PC-3 (cell line): ENCODE data around the gene MROH2A. TPM values are rescaled to one million over a fixed set of nuclear protein-coding genes. Genes with fewer than 3 reads are reported as not detected.

ENCODE experiments used
- ATAC-seq: fragments of 200-7000 bp; cut with Tn5 transposase; 2 replicates; pipeline ENCODE4 v1.9.1; 2020; ENCODE audit warnings: mild to moderate bottlenecking, moderate library complexity
- BruUV-seq: library from RNA; stranded (reverse); fragments of 400-500 nt; replicated peaks from 2 replicates; lab custom pipeline; 2021; lab: Mats Ljungman, UMichigan
- CTCF ChIA-PET: fragments of 300-600 bp; sonication (Branson Sonifier 250); formaldehyde crosslinking; loops from one replicate; lab custom pipeline; 2022; ENCODE audit warnings: antibody characterized with exemption; lab: Charles Lee
- POLR2A ChIA-PET: fragments of 300-600 bp; sonication (Branson Sonifier 250); formaldehyde crosslinking; loops from one replicate; lab custom pipeline; 2022; ENCODE audit warnings: antibody characterized with exemption; ENCODE audit not compliant: unreplicated experiment; lab: Charles Lee
- DNase-seq: peaks from one replicate; pipeline ENCODE4 v3.0.0-alpha.2; 2015
- H2AFZ ChIP-seq: fragments of 300-600 bp; sonication (generic); 2 replicates; pipeline ENCODE4 v1.6.0; 2016; ENCODE audit warnings: antibody characterized with exemption, low read length
- H3F3A ChIP-seq: fragments of 300-600 bp; sonication (generic); one replicate; pipeline ENCODE4 v1.6.0; 2017; ENCODE audit warnings: antibody characterized with exemption, low read length, control low read depth, mild to moderate bottlenecking; ENCODE audit not compliant: unreplicated experiment
- H3K27ac ChIP-seq: fragments of 300-600 bp; sonication (generic); 2 replicates; pipeline ENCODE4 v1.5.1; 2016; ENCODE audit warnings: mild to moderate bottlenecking, low read length
- H3K27me3 ChIP-seq: fragments of 300-600 bp; sonication (generic); 2 replicates; pipeline ENCODE4 v1.6.1; 2016; ENCODE audit warnings: low read length, mixed read lengths
- H3K36me3 ChIP-seq: fragments of 300-600 bp; sonication (generic); 2 replicates; pipeline ENCODE4 v1.6.1; 2016; ENCODE audit warnings: low read depth, mixed run types, low read length, mixed read lengths
- H3K4me1 ChIP-seq: fragments of 300-600 bp; sonication (generic); 2 replicates; pipeline ENCODE4 v1.5.1; 2016; ENCODE audit warnings: low read length; ENCODE audit not compliant: insufficient read depth
- H3K4me2 ChIP-seq: fragments of 300-600 bp; sonication (generic); 2 replicates; pipeline ENCODE4 v1.6.0; 2016; ENCODE audit warnings: low read length
- H3K4me3 ChIP-seq: fragments of 300-600 bp; sonication (generic); 2 replicates; pipeline ENCODE4 v1.5.1; 2016; ENCODE audit warnings: mild to moderate bottlenecking, low read length, mixed read lengths
- H3K79me2 ChIP-seq: fragments of 300-600 bp; sonication (generic); 2 replicates; pipeline ENCODE4 v1.6.1; 2017; ENCODE audit warnings: low read length, mixed read lengths
- H3K9ac ChIP-seq: fragments of 300-600 bp; sonication (generic); 2 replicates; pipeline ENCODE4 v1.6.0; 2016; ENCODE audit warnings: mild to moderate bottlenecking, low read length
- H3K9me2 ChIP-seq: fragments of 300-600 bp; sonication (generic); replicated peaks from 2 replicates; pipeline ENCODE4 v1.6.1; 2016; ENCODE audit warnings: mixed run types, low read length, mixed read lengths
- H3K9me3 ChIP-seq: fragments of 300-600 bp; sonication (generic); 2 replicates; pipeline ENCODE4 v1.6.1; 2016; ENCODE audit warnings: low read length, mixed read lengths
- H4K20me1 ChIP-seq: fragments of 300-600 bp; sonication (generic); 2 replicates; pipeline ENCODE4 v1.6.1; 2016; ENCODE audit warnings: low read length, mixed read lengths
- EZH2 ChIP-seq: fragments of 300-600 bp; sonication (generic); IDR thresholded peaks from one replicate; pipeline ENCODE4 v1.6.1; 2017; ENCODE audit warnings: antibody characterized with exemption, mild to moderate bottlenecking, low read length; ENCODE audit not compliant: unreplicated experiment
- EZH2phosphoT487 ChIP-seq: fragments of 300-600 bp; sonication (generic); IDR thresholded peaks from 2 replicates; pipeline ENCODE4 v1.6.1; 2018; ENCODE audit warnings: mild to moderate bottlenecking, antibody characterized with exemption, low read length, borderline replicate concordance
- intact Hi-C: fragments of 100-400 bp; cut with micrococcal nuclease; formaldehyde crosslinking; loops from 2 replicates; pipeline ENCODE4 v1.9.0; 2023
- total RNA-seq: library from RNA; depleted of rRNA; stranded (reverse); fragments of >200 nt; gene quantifications from 2 replicates; pipeline ENCODE4 v1.2.3, GENCODE V29; 2014
- TF ChIP-seq, protein P1 (sequence below): fragments of 300-600 bp; sonication (generic); conservative IDR thresholded peaks from 2 replicates; pipeline ENCODE4 v1.5.1; 2017; ENCODE audit warnings: antibody characterized with exemption, low read depth, mild to moderate bottlenecking, low read length

MROH2A gene
- total RNA-seq, 1 experiment from 2014 or later, result not detected

DNA sequence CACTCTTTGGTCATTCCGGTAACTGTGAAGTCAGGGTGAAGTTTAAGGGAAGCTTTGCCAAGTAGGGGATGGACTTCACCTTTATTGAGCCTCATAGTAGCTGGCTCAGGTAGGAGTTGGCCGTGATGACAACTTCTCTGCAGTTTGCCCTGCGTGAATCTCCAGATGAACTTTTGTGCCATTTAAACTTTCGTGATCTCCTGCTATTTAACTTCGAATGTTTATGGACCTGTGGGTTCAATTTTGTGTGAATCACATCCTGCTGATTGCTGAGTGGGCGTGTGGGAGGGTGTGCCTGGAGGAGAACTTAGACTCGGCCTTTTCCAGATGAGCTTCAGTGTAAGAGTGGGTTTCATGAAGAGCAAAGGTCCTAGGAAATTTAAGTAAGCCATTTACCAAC is 13.9 kb upstream of the MROH2A start:
- ATAC-seq (peak; percentile 87), DNase-seq (peak; percentile 65)
- Histone ChIP-seq H3K4me1 (peaks cover 19% of the 10 kb centered on the region), H3K4me2 (peak overlapping the region; percentile 43), H3K27me3 (no peaks in the 10 kb centered on the region), H3K9me2 (0 out of 2 replicates have a peak, but pooled peaks cover 4% of the 10 kb centered on the region), H4K20me1 (no peaks in the 10 kb centered on the region), H3K27ac (peak overlapping the region; percentile 79), H3K4me3 (no peak overlapping the region), H3F3A (no peaks in the 10 kb centered on the region), H3K9ac (peak overlapping the region; percentile 42; the same call in 1 of the 2 replicates), H3K36me3 (no peaks in the 10 kb centered on the region), H3K9me3 (no peaks in the 10 kb centered on the region), H3K79me2 (no peaks in the 10 kb centered on the region), H2AFZ (0 out of 2 replicates have a peak overlapping the region, but pooled peaks have one; percentile 53)
- no TSS peak for BruUV-seq
- intact Hi-C loops, result no loop called here
- ChIA-PET POLR2A (no interaction called here), CTCF (no interaction called here)
- no peak for TF ChIP-seq EZH2
- TF ChIP-seq EZH2phosphoT487, result no peak
- TF ChIP-seq, protein P1, sequence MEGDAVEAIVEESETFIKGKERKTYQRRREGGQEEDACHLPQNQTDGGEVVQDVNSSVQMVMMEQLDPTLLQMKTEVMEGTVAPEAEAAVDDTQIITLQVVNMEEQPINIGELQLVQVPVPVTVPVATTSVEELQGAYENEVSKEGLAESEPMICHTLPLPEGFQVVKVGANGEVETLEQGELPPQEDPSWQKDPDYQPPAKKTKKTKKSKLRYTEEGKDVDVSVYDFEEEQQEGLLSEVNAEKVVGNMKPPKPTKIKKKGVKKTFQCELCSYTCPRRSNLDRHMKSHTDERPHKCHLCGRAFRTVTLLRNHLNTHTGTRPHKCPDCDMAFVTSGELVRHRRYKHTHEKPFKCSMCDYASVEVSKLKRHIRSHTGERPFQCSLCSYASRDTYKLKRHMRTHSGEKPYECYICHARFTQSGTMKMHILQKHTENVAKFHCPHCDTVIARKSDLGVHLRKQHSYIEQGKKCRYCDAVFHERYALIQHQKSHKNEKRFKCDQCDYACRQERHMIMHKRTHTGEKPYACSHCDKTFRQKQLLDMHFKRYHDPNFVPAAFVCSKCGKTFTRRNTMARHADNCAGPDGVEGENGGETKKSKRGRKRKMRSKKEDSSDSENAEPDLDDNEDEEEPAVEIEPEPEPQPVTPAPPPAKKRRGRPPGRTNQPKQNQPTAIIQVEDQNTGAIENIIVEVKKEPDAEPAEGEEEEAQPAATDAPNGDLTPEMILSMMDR, result no peak

DNA sequence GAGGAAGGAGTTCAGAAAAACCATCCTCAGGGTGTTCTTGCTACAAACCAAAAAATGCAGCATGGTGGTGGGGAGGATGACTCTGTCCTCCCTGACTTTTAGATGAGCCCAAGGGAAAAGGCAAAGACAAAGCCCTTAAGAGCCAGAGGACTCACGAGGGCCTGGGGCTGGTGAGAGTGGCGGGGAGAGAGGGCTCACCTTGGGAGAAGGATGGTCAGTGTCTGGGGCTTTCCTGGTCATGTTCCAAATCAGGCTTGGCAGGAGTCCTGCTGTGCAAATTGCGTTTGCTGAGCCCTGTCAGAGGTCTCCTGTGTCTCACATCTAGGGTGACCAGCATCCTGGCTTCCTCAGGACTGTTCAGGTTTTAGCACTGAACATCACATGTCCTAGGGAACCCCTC is 13.4 kb upstream of the MROH2A start:
- intact Hi-C loops, result no loop called here
- Histone ChIP-seq H3F3A (no peaks in the 10 kb centered on the region), H3K36me3 (no peaks in the 10 kb centered on the region), H3K9ac (peak overlapping the region; percentile 34; the same call in 1 of the 2 replicates), H3K9me2 (0 out of 2 replicates have a peak, but pooled peaks cover 4% of the 10 kb centered on the region), H3K27ac (peak overlapping the region; percentile 79), H3K9me3 (no peaks in the 10 kb centered on the region), H3K4me3 (no peak overlapping the region), H3K4me2 (peak overlapping the region; percentile 43), H3K4me1 (peaks cover 19% of the 10 kb centered on the region), H3K27me3 (no peaks in the 10 kb centered on the region), H3K79me2 (no peaks in the 10 kb centered on the region), H4K20me1 (no peaks in the 10 kb centered on the region), H2AFZ (0 out of 2 replicates have a peak overlapping the region, but pooled peaks have one; percentile 53)
- ChIA-PET CTCF (no interaction called here), POLR2A (no interaction called here)
- TF ChIP-seq EZH2phosphoT487 (no peak), EZH2 (no peak)
- TF ChIP-seq, protein P1, result no peak
- ATAC-seq, result peak; percentile 36
- BruUV-seq, result TSS peak; percentile 94
- peak; percentile 13 for DNase-seq

DNA sequence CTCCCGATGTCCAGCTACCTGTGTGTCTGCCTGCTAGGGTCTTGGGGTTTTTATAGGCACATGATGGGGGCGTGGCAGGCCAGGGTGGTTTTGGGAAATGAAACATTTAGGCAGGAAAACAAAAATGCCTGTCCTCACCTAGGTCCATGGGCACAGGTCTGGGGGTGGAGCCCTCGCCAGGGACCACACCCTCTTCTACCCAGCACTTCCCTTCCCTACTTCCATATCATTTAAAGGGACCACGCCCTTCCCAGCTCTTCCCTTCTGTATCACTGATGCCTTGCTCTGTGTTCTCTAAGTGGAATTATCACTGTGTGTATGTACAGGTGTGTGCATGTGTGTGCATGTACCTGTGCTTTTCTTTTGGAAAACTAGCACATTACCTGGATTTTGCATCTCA is 11.7 kb upstream of the MROH2A start:
- H3K27me3 ChIP-seq, result no peaks in the 10 kb centered on the region
- no peak overlapping the region for H3K4me2 ChIP-seq
- no peaks in the 10 kb centered on the region for H3F3A ChIP-seq
- TF ChIP-seq EZH2phosphoT487 (no peak), EZH2 (no peak)
- TF ChIP-seq, protein P1, result no peak
- no peak for ATAC-seq
- H3K9me2 ChIP-seq, result 0 out of 2 replicates have a peak, but pooled peaks cover 4% of the 10 kb centered on the region
- H3K4me3 ChIP-seq, result no peak overlapping the region
- H4K20me1 ChIP-seq, result no peaks in the 10 kb centered on the region
- H3K27ac ChIP-seq, result no peak overlapping the region
- DNase-seq, result no peak
- ChIA-PET CTCF (no interaction called here), POLR2A (no interaction called here)
- H3K79me2 ChIP-seq, result no peaks in the 10 kb centered on the region
- intact Hi-C loops, result no loop called here
- no peak overlapping the region for H3K9ac ChIP-seq
- no peaks in the 10 kb centered on the region for H3K36me3 ChIP-seq
- no peak overlapping the region for H2AFZ ChIP-seq
- no peaks in the 10 kb centered on the region for H3K9me3 ChIP-seq
- no TSS peak for BruUV-seq
- peaks cover 19% of the 10 kb centered on the region for H3K4me1 ChIP-seq
